A673 (cell line): ENCODE data around the gene INTS13.

Experiments used
- EZH2 ChIP-seq: fragments of 200-600 bp; sonication (generic); IDR thresholded peaks from 2 replicates; pipeline ENCODE4 v1.6.1; 2017; ENCODE audit warnings: borderline replicate concordance, low read depth, mild to moderate bottlenecking, mixed read lengths, antibody characterized with exemption, low read length; ENCODE audit not compliant: poor library complexity, severe bottlenecking
- TF ChIP-seq, protein P1 (sequence below): fragments of 300-800, 200-600 bp; sonication (generic); conservative IDR thresholded peaks from 2 replicates; pipeline ENCODE4 v1.5.1; 2017; ENCODE audit warnings: low read depth, mild to moderate bottlenecking, antibody characterized with exemption, low read length, moderate library complexity, mixed read lengths

DNA sequence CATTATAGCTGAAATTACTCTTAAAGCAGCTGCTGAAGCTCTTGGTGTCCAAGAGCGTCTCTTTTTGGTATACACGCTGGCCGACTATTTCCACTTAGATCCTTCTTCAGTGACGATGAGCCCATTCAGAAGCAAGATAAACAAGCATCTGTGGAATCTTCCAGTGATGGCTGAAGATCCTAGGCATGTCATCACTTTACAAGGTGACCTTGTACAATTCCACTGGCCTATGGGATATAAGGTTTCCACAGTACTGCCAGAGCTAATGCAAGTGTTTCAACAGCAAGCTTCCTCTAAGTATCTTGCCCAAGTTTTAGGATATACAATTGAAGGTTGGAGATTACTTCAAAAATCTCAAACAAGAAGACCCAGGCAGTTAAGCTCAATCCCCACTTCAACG, 47.0 kb downstream of the INTS13 start:
- TF ChIP-seq EZH2 = no peak
- TF ChIP-seq, protein P1, sequence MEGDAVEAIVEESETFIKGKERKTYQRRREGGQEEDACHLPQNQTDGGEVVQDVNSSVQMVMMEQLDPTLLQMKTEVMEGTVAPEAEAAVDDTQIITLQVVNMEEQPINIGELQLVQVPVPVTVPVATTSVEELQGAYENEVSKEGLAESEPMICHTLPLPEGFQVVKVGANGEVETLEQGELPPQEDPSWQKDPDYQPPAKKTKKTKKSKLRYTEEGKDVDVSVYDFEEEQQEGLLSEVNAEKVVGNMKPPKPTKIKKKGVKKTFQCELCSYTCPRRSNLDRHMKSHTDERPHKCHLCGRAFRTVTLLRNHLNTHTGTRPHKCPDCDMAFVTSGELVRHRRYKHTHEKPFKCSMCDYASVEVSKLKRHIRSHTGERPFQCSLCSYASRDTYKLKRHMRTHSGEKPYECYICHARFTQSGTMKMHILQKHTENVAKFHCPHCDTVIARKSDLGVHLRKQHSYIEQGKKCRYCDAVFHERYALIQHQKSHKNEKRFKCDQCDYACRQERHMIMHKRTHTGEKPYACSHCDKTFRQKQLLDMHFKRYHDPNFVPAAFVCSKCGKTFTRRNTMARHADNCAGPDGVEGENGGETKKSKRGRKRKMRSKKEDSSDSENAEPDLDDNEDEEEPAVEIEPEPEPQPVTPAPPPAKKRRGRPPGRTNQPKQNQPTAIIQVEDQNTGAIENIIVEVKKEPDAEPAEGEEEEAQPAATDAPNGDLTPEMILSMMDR = no peak
